Fibroblast of pulmonary artery (primary cell): ENCODE measurements around the gene PHLPP1.
"Not testable (repeated sequence)": the region's sequence is repeated elsewhere in the genome, so short reads cannot be mapped to it uniquely, and the experiment has no call there.

Experiments
- DNase-seq: peaks from one replicate; pipeline ENCODE4 v3.0.0-alpha.2; 2010; ENCODE audit warnings: low read depth
- H3K4me3 ChIP-seq: replicated peaks from 2 replicates; pipeline ENCODE4 v1.5.1; 2011; ENCODE audit warnings: low read depth, mild to moderate bottlenecking, control low read depth, low read length, moderate library complexity
- TF ChIP-seq, protein P1 (sequence below): IDR thresholded peaks from 2 replicates; pipeline ENCODE4 v1.5.1; 2011; ENCODE audit warnings: mild to moderate bottlenecking, control low read depth, low read length, inconsistent platforms; ENCODE audit errors: missing control alignments

Gene PHLPP1

DNA sequence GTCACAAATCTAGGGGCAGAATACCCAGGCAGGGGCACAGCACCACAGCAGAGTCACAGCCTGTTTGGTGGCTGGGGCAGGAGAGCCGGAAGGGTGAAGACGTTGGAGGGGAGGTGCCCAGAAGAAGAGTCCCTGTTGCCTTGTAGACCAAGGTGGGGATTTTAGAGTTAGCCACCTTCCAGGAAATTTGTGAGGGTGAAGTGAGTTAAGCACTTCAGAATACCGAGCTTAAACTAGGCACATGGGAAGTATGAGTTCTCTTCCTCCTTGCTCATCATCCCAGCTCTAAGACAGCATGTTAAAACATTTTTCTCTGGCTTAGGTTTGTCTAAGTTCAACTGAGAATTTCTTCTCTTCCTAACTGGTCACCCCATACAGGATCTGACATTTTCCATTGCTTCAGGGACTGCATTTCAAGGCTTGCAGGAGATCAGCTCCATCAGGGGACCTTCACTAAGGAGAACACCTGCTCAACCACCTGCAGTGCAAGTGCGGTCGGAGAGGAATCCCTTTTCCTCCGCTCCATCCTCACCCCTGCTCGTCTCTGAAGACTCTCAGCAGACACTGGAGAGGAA lies 26.5 kb upstream of the PHLPP1 start:
- TF ChIP-seq, protein P1, sequence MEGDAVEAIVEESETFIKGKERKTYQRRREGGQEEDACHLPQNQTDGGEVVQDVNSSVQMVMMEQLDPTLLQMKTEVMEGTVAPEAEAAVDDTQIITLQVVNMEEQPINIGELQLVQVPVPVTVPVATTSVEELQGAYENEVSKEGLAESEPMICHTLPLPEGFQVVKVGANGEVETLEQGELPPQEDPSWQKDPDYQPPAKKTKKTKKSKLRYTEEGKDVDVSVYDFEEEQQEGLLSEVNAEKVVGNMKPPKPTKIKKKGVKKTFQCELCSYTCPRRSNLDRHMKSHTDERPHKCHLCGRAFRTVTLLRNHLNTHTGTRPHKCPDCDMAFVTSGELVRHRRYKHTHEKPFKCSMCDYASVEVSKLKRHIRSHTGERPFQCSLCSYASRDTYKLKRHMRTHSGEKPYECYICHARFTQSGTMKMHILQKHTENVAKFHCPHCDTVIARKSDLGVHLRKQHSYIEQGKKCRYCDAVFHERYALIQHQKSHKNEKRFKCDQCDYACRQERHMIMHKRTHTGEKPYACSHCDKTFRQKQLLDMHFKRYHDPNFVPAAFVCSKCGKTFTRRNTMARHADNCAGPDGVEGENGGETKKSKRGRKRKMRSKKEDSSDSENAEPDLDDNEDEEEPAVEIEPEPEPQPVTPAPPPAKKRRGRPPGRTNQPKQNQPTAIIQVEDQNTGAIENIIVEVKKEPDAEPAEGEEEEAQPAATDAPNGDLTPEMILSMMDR: no peak
- no peak for DNase-seq
- H3K4me3 ChIP-seq: no peak overlapping the region

DNA sequence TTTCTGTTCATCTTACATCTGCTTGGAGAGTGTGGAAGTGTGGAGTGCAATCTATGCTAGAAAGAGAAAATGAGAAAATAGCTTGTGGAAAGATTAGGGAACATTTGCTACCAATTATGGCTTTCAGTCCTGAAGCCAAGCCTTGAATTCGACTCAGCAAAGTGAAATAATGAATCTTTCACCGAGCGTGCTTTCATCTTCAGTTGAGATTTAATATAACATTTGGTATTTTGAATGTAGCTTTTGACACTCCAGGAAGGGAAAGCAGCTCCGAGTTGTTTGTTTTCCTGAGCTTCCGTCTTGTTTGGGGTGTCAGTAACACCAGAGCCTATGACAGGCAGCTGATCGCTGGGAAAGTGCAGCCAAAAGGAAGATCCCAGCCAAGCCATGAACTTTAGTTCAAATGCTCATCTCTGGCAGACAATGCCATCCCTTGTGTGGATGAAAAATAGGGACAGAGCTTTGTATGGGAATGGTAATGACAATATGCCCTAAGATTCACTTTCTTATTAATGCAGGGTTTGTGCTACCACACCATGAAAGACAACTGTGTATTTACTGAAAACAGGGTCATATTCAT lies 25.0 kb upstream of the PHLPP1 start:
- DNase-seq: no peak
- TF ChIP-seq, protein P1: no peak
- H3K4me3 ChIP-seq: no peak overlapping the region

DNA sequence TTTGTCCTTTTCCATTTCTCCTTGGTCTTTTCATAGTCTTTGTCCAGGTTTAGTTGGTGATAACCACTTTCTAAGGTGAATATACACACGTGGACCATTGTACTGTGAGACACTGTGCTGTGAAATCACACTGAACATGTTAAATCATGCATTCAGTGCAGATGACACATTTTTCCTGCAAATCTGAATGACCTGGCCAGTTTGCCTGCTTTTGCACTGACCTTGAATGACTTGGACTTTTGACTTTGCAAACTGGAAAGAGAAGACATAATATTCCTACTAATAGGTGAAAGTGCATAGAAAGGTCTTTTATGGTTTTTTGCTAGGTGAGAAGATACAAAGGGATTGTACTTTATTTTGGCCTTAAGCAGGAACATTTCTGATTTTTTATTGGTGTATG lies 21.7 kb upstream of the PHLPP1 start:
- TF ChIP-seq, protein P1: no peak
- H3K4me3 ChIP-seq: no peak overlapping the region

DNA sequence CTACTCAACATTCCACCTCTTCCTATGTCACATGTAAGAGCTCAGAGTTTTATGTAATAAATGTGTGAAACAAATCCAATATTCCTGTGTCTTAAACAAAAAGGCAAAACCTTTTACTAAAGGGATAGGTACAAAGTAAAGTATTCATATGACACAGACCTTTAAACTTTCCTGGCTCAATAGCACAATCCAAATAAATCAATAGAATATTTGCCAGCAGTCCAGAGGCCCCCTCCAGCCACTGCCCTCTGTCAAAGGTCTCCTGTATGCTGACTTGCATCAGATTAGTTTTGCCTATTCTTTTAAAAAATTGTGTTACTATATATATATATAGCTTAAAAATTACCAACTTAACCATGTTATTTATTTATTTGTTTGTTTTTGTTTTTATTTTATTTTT lies 17.7 kb upstream of the PHLPP1 start:
- TF ChIP-seq, protein P1: no peak
- no peak for DNase-seq

More for the DNA sequence above, 21.7 kb upstream of the PHLPP1 start:
- no peak for DNase-seq

DNA sequence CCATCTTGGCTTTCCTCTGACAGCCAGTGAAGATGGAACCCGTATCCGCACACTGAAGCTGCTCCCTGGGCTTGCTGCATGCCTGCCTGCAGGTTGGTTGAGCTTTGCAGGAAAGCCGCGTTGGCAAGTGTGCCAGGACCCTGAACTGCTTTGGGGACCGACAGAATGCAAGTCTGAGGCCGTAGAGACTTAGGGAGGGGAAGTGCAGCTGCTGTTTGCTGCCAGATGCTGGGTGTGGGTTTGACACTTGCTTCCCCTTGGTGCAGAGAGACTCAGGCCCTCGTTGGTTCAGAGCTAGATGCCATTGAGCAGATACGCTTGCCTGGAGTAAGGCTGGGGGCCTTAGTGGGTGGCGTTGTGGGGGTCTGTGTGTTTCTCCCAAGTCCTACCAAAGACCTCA lies 13.1 kb upstream of the PHLPP1 start:
- no peak for DNase-seq
- no peak overlapping the region for H3K4me3 ChIP-seq
- TF ChIP-seq, protein P1: no peak

More for the DNA sequence above, 17.7 kb upstream of the PHLPP1 start:
- no peak overlapping the region for H3K4me3 ChIP-seq

DNA sequence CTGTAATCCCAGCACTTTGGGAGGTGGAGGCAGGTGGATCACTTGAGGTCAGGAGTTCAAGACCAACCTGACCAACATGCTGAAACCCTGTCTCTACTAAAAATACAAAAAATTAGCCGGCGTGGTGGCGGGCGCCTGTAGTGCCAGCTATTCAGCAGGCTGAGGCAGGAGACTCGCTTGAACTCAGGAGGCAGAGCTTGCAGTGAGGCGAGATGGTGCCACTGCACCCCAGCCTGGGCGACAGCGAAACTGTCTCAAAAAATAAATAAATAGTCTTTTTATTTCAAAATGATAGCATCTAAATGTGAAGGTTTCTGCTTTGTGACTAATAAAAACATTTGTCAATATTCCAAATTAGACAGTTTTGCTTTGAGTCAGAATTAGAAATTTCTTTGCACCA lies 8.5 kb upstream of the PHLPP1 start:
- H3K4me3 ChIP-seq, DNase-seq: not testable (repeated sequence)

DNA sequence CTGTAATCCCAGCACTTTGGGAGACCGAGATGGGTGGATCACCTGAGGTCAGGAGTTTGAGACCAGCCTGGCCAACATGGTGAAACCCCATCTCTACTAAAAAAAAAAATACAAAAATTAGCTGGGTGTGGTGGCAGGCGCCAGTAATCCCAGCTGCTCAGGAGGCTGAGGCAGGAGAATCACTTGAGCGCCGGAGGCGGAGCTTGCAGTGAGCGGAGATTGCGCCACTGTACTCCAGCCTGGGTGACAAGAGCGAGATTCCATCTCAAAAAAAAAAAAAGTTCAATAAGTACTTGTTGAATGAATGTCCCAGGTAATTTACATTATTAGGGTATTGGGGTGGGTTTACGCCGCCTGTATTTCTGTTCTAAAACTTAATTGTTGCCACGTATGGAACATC lies 5.4 kb upstream of the PHLPP1 start:
- DNase-seq: not testable (repeated sequence)

DNA sequence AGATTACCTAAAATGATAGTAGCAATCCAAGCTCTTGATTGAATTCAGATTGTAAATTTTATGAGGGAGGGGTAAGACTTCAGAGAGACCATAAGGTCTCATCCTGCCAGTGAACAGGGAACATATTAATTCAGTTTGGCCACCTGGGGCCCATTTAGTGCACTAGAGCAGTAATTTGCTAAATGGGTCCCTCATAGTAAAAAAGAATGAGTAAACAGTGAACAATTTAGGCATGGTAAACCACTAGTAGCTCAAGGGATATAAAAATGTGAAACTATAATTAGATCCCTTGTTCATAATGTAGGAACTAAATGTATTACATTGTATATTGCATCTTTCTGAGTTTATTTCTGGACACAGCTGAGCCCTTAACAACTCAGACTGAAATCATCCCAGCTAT lies 4.9 kb upstream of the PHLPP1 start:
- no peak overlapping the region for H3K4me3 ChIP-seq
- no peak for DNase-seq
- TF ChIP-seq, protein P1: no peak

More for the DNA sequence above, 5.4 kb upstream of the PHLPP1 start:
- H3K4me3 ChIP-seq: not testable (repeated sequence)
